ENCODE measurements around the gene IL17REL.

IL17REL gene

GRCh38 chr22:50012211-50013181 lies at the start of gene IL17REL:
TSS of gene IL17REL (minus strand) at chr22:50012765. CDS start at chr22:50012646, 119 bp downstream.
- no peak for DNase-seq

GRCh38 chr22:50061824-50062355 lies 49.3 kb upstream of the IL17REL start:
- DNase-seq = no peak

- DNase-seq = no peak
These were observed 48.7 kb upstream of the IL17REL start for GRCh38 chr22:50061141-50061823.

GRCh38 chr22:50060441-50061140 lies 48.0 kb upstream of the IL17REL start:
- no peak for DNase-seq

- DNase-seq = no peak
These were observed 47.3 kb upstream of the IL17REL start for GRCh38 chr22:50059881-50060262.

- no peak for DNase-seq
These were observed 46.6 kb upstream of the IL17REL start for GRCh38 chr22:50058906-50059880.

GRCh38 chr22:50058061-50058905 lies 45.7 kb upstream of the IL17REL start, which contains the start of gene TTLL8:
TSS of gene TTLL8 (minus strand) at chr22:50058298.
- DNase-seq = no peak

- no peak for DNase-seq
These were observed 44.9 kb upstream of the IL17REL start for GRCh38 chr22:50057278-50058060.

GRCh38 chr22:50056214-50056972 lies 43.8 kb upstream of the IL17REL start:
- no peak for DNase-seq

- no peak for DNase-seq
These were observed 41.3 kb upstream of the IL17REL start for GRCh38 chr22:50053861-50054260.

- DNase-seq = no peak
These were observed 39.4 kb upstream of the IL17REL start for GRCh38 chr22:50051930-50052329.

GRCh38 chr22:50049299-50050195 lies 37.0 kb upstream of the IL17REL start:
- DNase-seq = no peak

GRCh38 chr22:50048836-50049235 lies 36.3 kb upstream of the IL17REL start:
- no peak for DNase-seq

- DNase-seq = no peak
These were observed 35.6 kb upstream of the IL17REL start for GRCh38 chr22:50048061-50048765.

- no peak for DNase-seq
These were observed 34.8 kb upstream of the IL17REL start for GRCh38 chr22:50047346-50047745.

- no peak for DNase-seq
These were observed 34.1 kb upstream of the IL17REL start for GRCh38 chr22:50046481-50047245.

GRCh38 chr22:50046019-50046415 lies 33.5 kb upstream of the IL17REL start:
- no peak for DNase-seq
